ENCODE measurements around the gene LRRC7. TPM values are rescaled to one million over a fixed set of nuclear protein-coding genes. Genes with fewer than 3 reads are reported as not detected.

LRRC7 gene
- total RNA-seq, 1 donor from 2014 or later: 0.94 TPM

GRCh38 chr1:70048336-70049094 is 480.8 kb downstream of the LRRC7 start:
- H3K36me3 Mint-ChIP-seq (ENCODE audit: unreplicated experiment): peaks cover 2% of the 10 kb centered on the region
- no peaks in the 10 kb centered on the region for H3K9me3 Mint-ChIP-seq (ENCODE audit: unreplicated experiment)
- no peak overlapping the region for H3K4me3 Mint-ChIP-seq (ENCODE audit: unreplicated experiment)
- no peak for TF ChIP-seq CTCF (IDR thresholded peaks at IDR 0.05)
- H3K27ac Mint-ChIP-seq (ENCODE audit: unreplicated experiment): no peak overlapping the region
- DNase-seq (ENCODE audit: extremely low spot score, unreplicated experiment): no peak
- H3K27me3 Mint-ChIP-seq (ENCODE audit: unreplicated experiment): no peaks in the 10 kb centered on the region
- H3K4me1 Mint-ChIP-seq (ENCODE audit: unreplicated experiment): peaks cover 30% of the 10 kb centered on the region

- no peak for DNase-seq (ENCODE audit: extremely low spot score, unreplicated experiment)
- Mint-ChIP-seq H3K9me3 (ENCODE audit: unreplicated experiment) (no peaks in the 10 kb centered on the region), H3K36me3 (ENCODE audit: unreplicated experiment) (no peaks in the 10 kb centered on the region), H3K4me1 (ENCODE audit: unreplicated experiment) (peaks cover 3% of the 10 kb centered on the region), H3K27ac (ENCODE audit: unreplicated experiment) (no peak overlapping the region), H3K4me3 (ENCODE audit: unreplicated experiment) (no peak overlapping the region), H3K27me3 (ENCODE audit: unreplicated experiment) (no peaks in the 10 kb centered on the region)
- TF ChIP-seq CTCF (IDR thresholded peaks at IDR 0.05): no peak
Observed at GRCh38 chr1:70051926-70052325, 484.2 kb downstream of the LRRC7 start.

- TF ChIP-seq CTCF (IDR thresholded peaks at IDR 0.05): no peak
- H3K4me3 Mint-ChIP-seq (ENCODE audit: unreplicated experiment): no peak overlapping the region
- peaks cover 8% of the 10 kb centered on the region for H3K27me3 Mint-ChIP-seq (ENCODE audit: unreplicated experiment)
- DNase-seq (ENCODE audit: extremely low spot score, unreplicated experiment): no peak
- no peaks in the 10 kb centered on the region for H3K9me3 Mint-ChIP-seq (ENCODE audit: unreplicated experiment)
- H3K27ac Mint-ChIP-seq (ENCODE audit: unreplicated experiment): no peak overlapping the region
- no peaks in the 10 kb centered on the region for H3K4me1 Mint-ChIP-seq (ENCODE audit: unreplicated experiment)
- H3K36me3 Mint-ChIP-seq (ENCODE audit: unreplicated experiment): no peaks in the 10 kb centered on the region
Observed at GRCh38 chr1:70057500-70057899, 489.8 kb downstream of the LRRC7 start.

GRCh38 chr1:70061231-70061630 is 493.5 kb downstream of the LRRC7 start:
- Mint-ChIP-seq H3K27me3 (ENCODE audit: unreplicated experiment) (peaks cover 14% of the 10 kb centered on the region), H3K36me3 (ENCODE audit: unreplicated experiment) (no peaks in the 10 kb centered on the region), H3K4me3 (ENCODE audit: unreplicated experiment) (no peak overlapping the region), H3K27ac (ENCODE audit: unreplicated experiment) (no peak overlapping the region), H3K9me3 (ENCODE audit: unreplicated experiment) (peaks cover 4% of the 10 kb centered on the region), H3K4me1 (ENCODE audit: unreplicated experiment) (no peaks in the 10 kb centered on the region)
- TF ChIP-seq CTCF (IDR thresholded peaks at IDR 0.05): no peak
- DNase-seq (ENCODE audit: extremely low spot score, unreplicated experiment): no peak

GRCh38 chr1:70063861-70064260 is 496.1 kb downstream of the LRRC7 start:
- peaks cover 4% of the 10 kb centered on the region for H3K9me3 Mint-ChIP-seq (ENCODE audit: unreplicated experiment)

More at GRCh38 chr1:70063861-70064260, 496.1 kb downstream of the LRRC7 start:
- no peak for DNase-seq (ENCODE audit: extremely low spot score, unreplicated experiment)
- Mint-ChIP-seq H3K27ac (ENCODE audit: unreplicated experiment) (no peak overlapping the region), H3K27me3 (ENCODE audit: unreplicated experiment) (peaks cover 22% of the 10 kb centered on the region), H3K4me1 (ENCODE audit: unreplicated experiment) (no peaks in the 10 kb centered on the region), H3K36me3 (ENCODE audit: unreplicated experiment) (no peaks in the 10 kb centered on the region), H3K4me3 (ENCODE audit: unreplicated experiment) (no peak overlapping the region)
- no peak for TF ChIP-seq CTCF (IDR thresholded peaks at IDR 0.05)
